ENCODE data around the gene C1orf52.
A peak's percentile ranks its signal among the peaks of the same experiment; 100 is the strongest.

The C1orf52 gene

DNA sequence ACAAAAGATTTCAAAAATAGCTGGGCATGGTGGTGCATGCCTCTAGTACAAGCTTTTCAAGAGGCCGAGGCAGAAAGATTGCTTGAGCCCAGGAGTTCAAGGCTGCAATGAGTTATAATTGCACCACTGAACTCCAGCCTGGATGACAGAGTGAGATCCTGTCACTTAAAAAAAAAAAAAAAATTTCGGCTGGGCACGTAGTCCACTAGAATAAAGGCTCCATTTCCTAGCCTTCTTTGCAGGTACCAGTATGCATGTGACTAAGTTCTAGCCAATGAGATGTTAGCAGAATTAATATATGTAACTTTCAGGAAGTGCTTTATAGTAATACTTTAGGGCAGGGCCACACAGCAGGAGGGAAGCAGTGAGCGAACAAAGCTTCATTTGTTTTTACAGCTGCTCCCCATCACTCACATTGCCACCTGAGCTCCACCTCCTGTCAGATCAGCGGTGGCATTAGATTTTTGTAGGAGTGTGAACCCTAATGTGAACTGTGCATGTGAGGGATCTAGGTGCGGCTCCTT is 29.8 kb downstream of the C1orf52 start:
- H3K27ac Mint-ChIP-seq, result no peak overlapping the region
- no peaks in the 10 kb centered on the region for H3K4me1 Mint-ChIP-seq (ENCODE audit: low read depth)
- no peaks in the 10 kb centered on the region for H3K9me3 Mint-ChIP-seq
- H3K36me3 Mint-ChIP-seq (ENCODE audit: low read depth), result no peaks in the 10 kb centered on the region
- no peak overlapping the region for H3K4me3 Mint-ChIP-seq
- H3K27me3 Mint-ChIP-seq, result no peaks in the 10 kb centered on the region

DNA sequence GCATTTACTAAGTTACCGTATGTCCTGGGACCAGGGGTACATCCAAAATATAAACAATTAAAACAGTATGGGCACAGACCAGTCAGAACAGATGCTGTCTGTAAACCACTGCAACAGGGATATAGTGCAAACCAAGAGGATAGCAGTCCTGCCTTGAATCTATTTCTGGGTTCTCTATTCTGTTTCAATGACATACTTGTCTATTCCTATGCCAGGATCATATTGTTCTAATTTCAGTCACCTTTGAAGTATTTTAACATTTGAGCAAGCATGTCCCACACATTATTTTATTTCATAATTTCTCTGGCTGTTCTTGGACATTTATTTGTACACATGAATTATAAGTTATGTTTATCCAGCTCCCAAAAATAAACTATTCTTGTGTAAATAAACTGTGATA is 30.5 kb downstream of the C1orf52 start:
- no peaks in the 10 kb centered on the region for H3K9me3 Mint-ChIP-seq
- H3K27ac Mint-ChIP-seq, result no peak overlapping the region
- no peaks in the 10 kb centered on the region for H3K36me3 Mint-ChIP-seq (ENCODE audit: low read depth)
- no peaks in the 10 kb centered on the region for H3K27me3 Mint-ChIP-seq
- H3K4me3 Mint-ChIP-seq, result no peak overlapping the region
- H3K4me1 Mint-ChIP-seq (ENCODE audit: low read depth), result no peaks in the 10 kb centered on the region

DNA sequence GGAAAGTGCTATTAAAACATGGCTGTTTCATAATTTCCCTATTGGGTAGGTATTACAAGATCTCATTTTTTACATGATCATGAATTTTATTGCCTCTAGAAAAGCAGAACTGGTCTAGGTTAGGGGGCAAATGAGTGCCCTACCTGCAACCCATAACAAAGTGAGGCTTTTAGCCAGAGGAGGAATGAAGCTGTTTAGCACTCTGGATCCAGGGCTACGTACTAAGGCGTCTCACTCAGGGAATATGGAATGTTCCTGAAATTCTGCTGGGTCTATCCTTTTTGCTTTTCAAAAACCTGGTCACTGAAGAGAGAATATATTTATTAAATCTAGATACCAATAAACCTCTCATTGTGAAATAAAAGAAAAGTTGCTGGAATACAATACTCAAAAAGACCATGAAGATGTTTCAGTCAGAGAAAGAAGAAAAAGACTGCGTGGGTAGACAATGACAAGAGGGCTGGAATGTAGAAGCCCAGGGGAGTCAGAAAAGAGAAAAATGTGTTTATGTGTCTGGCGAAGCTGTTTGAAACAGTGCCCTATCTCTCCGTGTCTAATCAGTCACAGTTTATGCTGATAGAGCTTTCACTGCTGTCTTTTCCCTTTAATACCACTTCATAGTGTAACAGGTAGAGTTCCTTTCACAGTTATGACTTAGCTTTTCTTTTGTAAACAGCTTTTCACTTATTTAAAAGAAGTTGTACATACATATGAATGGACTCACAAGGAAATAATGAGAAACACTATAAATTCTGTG is 33.7 kb downstream of the C1orf52 start:
- Mint-ChIP-seq H3K9me3 (no peaks in the 10 kb centered on the region), H3K4me1 (ENCODE audit: low read depth) (no peaks in the 10 kb centered on the region), H3K27ac (no peak overlapping the region)

DNA sequence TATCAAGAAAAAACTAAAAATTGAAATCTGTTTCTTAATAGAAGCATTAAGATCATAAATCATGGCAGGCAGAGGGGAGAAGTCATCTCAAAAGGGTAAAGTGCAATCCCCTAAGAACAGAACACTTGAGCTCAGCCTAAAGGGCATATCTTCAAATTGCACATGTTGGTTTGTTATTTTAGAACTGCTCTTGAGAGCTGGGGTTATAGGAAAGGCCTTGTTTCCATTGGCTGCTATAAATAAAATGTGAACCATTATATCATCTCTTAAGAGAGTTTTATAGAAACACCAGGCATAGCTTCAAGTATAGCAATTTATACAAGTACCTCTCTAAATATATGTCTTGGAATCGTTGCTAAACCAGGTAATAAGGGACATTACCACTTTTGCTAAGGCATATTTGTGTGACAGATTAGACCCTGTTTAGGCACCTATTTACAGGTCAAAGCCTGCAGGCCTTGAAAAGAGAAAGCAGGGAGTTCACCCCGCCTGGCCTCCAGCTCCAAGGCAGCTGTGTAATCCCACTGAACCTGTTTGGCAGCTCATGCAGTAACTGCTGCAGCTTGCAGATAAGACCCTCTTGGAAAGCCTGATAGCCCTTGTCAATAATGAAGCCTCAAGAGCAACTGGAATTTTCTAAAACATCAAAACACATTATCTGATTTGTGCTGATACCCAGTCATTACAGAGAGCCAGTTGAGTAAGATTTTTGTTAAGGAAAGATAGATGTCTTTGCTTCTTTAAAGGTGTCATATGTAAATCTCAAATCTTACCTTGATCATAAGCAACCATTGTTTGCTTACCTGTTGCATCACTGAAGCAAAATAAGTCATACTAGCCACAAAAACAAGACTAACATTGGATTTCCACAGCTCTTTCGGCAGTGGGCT is 34.5 kb downstream of the C1orf52 start:
- Mint-ChIP-seq H3K27ac (no peak overlapping the region), H3K4me1 (ENCODE audit: low read depth) (no peaks in the 10 kb centered on the region), H3K36me3 (ENCODE audit: low read depth) (no peaks in the 10 kb centered on the region), H3K9me3 (no peaks in the 10 kb centered on the region), H3K27me3 (no peaks in the 10 kb centered on the region), H3K4me3 (no peak overlapping the region)

More for the DNA sequence above, 33.7 kb downstream of the C1orf52 start:
- Mint-ChIP-seq H3K36me3 (ENCODE audit: low read depth) (no peaks in the 10 kb centered on the region), H3K4me3 (no peak overlapping the region), H3K27me3 (no peaks in the 10 kb centered on the region)

DNA sequence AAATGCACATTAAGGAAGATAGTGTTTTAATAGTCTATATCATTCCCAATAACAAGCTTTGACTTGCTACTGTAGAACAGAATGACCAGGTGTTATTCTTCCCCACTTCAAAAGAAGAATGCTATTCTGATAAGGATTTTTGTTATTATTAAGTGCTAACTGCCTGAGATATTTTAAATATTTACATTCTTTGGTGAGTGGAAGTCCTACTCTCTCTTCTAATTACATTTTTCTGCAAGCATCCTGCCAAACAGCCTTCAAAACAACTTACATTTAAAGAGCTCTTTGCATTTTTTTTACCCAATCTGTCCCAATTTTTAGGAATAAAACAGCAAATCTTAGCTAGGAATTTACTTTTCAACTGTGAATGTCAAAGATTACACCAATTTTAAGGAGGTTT is 35.2 kb downstream of the C1orf52 start:
- H3K4me3 Mint-ChIP-seq, result no peak overlapping the region
- H3K4me1 Mint-ChIP-seq (ENCODE audit: low read depth), result no peaks in the 10 kb centered on the region
- H3K36me3 Mint-ChIP-seq (ENCODE audit: low read depth), result no peaks in the 10 kb centered on the region
- no peak overlapping the region for H3K27ac Mint-ChIP-seq
- no peaks in the 10 kb centered on the region for H3K27me3 Mint-ChIP-seq
- H3K9me3 Mint-ChIP-seq, result no peaks in the 10 kb centered on the region

DNA sequence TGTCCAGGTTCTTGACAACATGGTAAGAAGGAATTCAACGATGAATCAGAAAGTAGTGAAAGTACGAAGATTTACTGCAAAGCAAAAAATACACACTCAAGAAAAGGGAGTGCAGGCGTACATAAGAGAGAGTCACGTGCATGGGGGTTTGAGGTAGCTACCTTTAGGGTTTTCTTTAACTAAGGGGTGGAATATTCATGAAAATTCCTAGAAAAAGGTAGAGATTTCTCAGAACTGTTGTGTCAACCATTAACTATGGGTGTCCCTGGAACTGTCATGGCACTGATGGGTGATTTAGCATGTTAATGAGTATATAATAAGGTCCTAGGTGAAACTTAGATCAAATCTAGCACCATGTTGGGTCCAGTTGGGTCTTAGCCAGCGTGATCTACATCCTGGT is 36.1 kb downstream of the C1orf52 start:
- Mint-ChIP-seq H3K27me3 (no peaks in the 10 kb centered on the region), H3K27ac (no peak overlapping the region), H3K4me3 (no peak overlapping the region), H3K9me3 (no peaks in the 10 kb centered on the region), H3K4me1 (ENCODE audit: low read depth) (no peaks in the 10 kb centered on the region), H3K36me3 (ENCODE audit: low read depth) (no peaks in the 10 kb centered on the region)

DNA sequence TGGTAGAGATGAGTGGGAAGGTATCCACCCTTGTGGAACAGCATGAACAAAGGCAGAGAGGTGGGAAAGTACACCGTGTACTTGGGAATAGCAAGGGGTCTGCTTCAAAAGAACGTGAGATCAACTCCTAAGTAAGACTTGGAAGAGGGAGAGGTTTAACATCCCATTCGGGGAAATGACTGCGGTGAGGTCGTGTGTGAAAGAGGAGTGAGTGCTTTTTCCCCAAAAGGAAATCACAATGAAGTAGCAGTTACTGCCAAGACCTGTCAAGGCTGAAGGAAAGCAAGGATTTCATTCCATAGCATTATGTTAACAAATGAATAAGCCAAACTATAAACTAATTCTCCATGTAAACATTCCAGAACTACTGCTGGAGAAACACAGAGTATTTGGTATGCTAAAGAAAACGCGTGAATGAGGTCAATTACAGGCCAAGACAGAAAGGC is 38.7 kb downstream of the C1orf52 start:
- no peak overlapping the region for H3K4me3 Mint-ChIP-seq
- no peaks in the 10 kb centered on the region for H3K36me3 Mint-ChIP-seq (ENCODE audit: low read depth)
- peaks cover 1% of the 10 kb centered on the region for H3K27me3 Mint-ChIP-seq
- no peaks in the 10 kb centered on the region for H3K9me3 Mint-ChIP-seq
- no peak overlapping the region for H3K27ac Mint-ChIP-seq
- H3K4me1 Mint-ChIP-seq (ENCODE audit: low read depth), result no peaks in the 10 kb centered on the region

DNA sequence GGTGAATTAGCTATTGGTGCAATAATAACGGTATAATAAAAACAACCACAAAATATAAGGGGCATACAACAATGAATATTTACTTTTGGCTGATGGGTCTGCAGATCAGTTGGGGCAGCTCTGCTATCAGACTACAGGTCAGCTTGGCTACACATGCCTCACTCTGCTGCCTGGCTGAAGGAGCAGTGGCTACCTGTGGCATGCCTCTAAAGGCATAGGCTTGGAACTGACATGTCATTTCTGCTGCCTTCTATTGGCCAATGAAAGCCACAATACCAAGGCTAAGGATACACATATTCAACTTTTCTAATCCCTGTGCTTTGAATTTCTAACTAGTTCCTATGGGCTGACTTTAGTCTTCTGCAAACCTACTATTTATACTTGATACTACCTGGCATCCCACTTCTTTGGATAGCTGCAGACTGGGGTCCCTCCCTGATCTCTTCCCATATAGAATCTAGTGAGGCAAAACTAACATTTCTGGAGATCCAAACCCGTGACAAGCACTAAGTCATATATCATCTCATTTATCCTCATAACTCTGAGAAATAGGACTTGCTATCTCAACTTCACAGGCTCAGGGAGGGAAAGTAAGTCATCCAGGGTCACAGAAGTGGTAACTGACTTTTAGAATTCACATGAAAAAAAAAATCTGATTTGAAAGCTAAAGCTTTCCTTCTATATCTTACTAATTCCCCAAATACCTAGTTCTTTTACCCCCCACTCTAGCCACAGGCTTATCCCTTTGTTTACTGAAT is 39.4 kb downstream of the C1orf52 start:
- Mint-ChIP-seq H3K4me1 (ENCODE audit: low read depth) (no peaks in the 10 kb centered on the region), H3K9me3 (no peaks in the 10 kb centered on the region), H3K36me3 (ENCODE audit: low read depth) (no peaks in the 10 kb centered on the region), H3K4me3 (no peak overlapping the region), H3K27ac (no peak overlapping the region), H3K27me3 (peaks cover 6% of the 10 kb centered on the region)

DNA sequence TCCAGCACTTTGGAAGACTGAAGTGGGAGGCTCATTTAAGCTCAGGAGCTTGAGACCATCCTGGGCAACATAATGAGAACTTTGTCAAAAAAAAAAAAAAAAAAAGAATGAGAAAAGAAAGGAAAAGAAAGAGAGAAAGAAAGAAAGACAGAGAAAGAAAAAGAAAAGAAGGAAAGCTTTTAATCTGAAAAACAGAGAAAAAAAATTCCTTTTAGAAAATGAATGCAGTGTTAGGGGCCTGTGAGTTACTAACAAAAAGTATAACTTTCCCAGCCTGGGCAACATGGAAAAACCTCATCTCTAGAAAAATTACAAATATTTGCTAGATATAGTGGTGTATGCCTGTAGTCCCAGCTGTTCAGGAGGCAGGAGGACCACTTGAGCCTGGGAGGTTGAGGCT is 42.8 kb downstream of the C1orf52 start:
- Mint-ChIP-seq H3K9me3 (no peaks in the 10 kb centered on the region), H3K36me3 (ENCODE audit: low read depth) (no peaks in the 10 kb centered on the region), H3K4me3 (no peak overlapping the region), H3K4me1 (ENCODE audit: low read depth) (no peaks in the 10 kb centered on the region), H3K27ac (no peak overlapping the region), H3K27me3 (peaks cover 16% of the 10 kb centered on the region)

DNA sequence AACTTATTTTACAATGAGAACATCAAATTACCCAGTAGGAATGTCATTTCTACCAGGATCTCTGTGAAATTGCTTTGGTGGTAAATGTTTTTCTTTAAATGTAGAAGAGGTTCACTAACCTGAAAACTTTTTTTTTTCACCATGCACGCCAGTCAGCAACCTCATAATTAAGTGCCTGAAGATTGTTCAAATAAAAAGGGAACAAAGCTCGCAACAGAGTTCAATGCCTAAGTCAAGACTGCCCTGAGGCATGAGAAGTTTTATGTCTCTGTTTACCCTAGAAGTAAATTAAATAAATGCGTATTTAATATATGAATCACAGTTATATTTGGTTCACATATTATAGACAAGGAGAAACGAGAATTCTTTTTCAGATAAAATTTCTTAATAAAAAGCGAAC is 44.8 kb downstream of the C1orf52 start:
- H3K9me3 Mint-ChIP-seq, result no peaks in the 10 kb centered on the region
- no peak overlapping the region for H3K27ac Mint-ChIP-seq
- no peak overlapping the region for H3K4me3 Mint-ChIP-seq
- no peaks in the 10 kb centered on the region for H3K36me3 Mint-ChIP-seq (ENCODE audit: low read depth)
- H3K27me3 Mint-ChIP-seq, result peaks cover 16% of the 10 kb centered on the region
- H3K4me1 Mint-ChIP-seq (ENCODE audit: low read depth), result no peaks in the 10 kb centered on the region

DNA sequence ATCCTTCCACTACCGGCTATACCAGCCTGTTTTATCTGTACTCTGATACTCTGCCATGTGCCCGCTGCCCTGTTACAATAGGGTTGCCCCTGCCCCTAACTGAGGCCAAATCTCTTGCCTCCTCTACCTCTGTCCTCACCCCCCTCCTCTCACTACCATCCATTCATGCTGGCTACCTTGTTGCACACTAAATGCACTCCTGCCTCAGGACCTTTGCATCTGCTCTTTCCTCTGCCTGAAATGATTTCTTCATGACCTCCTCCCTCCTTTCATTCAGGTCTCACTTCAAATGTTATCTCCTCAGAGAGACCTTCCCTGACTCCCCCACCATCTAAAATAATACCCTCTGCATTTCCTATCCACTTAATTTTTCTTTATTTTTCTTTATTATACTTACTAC is 51.0 kb downstream of the C1orf52 start:
- H3K27ac Mint-ChIP-seq, result no peak overlapping the region
- H3K9me3 Mint-ChIP-seq, result no peaks in the 10 kb centered on the region
- no peak overlapping the region for H3K4me3 Mint-ChIP-seq
- peaks cover 24% of the 10 kb centered on the region for H3K27me3 Mint-ChIP-seq
- no peaks in the 10 kb centered on the region for H3K4me1 Mint-ChIP-seq (ENCODE audit: low read depth)
- no peaks in the 10 kb centered on the region for H3K36me3 Mint-ChIP-seq (ENCODE audit: low read depth)

DNA sequence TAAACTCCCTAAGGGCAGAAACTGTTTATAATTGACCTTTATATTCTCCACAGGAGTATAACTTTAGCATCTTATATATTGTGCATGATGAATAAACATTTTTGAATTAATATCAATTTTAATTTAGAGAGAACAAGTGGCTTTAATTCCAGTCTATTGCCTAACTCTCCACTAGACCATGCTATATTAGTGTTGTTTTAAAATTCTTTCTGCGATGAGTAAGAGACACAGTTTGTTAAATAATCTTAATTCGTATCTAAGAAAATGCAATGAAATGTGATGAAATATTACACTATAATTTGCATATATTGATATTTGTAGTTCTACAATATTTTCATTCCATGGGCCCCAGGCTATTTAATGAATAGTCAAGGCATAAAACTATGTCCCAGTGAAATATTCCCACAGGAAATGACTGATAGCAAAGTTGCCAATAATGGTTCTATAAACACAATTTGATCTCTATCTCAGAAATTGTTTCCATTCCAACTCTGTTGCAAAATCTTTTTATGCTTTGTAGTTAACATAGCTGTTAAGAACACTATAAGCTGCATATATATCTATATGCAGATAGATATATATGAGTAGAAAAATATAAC is 55.8 kb downstream of the C1orf52 start:
- Mint-ChIP-seq H3K27me3 (peaks cover 30% of the 10 kb centered on the region), H3K4me3 (no peak overlapping the region), H3K4me1 (ENCODE audit: low read depth) (peaks cover 21% of the 10 kb centered on the region), H3K9me3 (no peaks in the 10 kb centered on the region), H3K27ac (no peak overlapping the region), H3K36me3 (ENCODE audit: low read depth) (no peaks in the 10 kb centered on the region)

DNA sequence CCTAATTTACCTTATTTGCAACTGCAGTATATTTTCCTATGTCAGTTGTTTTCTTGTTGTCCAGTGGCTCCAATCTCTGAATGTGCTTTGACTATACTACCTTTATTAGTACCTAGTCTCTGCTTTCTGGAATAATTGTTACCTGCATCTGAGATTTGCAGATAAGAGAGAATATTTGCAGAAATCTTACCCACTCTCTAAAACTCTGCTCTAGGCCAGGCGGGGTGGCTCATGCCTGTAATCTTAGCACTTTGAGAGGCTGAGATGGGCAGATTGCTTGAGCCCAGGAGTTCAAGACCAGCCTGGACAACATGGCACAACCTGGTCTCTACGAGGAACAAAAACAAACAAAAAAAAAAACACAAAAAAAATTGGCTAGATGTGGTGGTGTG is 56.6 kb downstream of the C1orf52 start:
- H3K9me3 Mint-ChIP-seq, result no peaks in the 10 kb centered on the region
- H3K27ac Mint-ChIP-seq, result no peak overlapping the region
- no peak overlapping the region for H3K4me3 Mint-ChIP-seq
- peaks cover 3% of the 10 kb centered on the region for H3K36me3 Mint-ChIP-seq (ENCODE audit: low read depth)
- peaks cover 25% of the 10 kb centered on the region for H3K4me1 Mint-ChIP-seq (ENCODE audit: low read depth)
- H3K27me3 Mint-ChIP-seq, result peaks cover 25% of the 10 kb centered on the region

DNA sequence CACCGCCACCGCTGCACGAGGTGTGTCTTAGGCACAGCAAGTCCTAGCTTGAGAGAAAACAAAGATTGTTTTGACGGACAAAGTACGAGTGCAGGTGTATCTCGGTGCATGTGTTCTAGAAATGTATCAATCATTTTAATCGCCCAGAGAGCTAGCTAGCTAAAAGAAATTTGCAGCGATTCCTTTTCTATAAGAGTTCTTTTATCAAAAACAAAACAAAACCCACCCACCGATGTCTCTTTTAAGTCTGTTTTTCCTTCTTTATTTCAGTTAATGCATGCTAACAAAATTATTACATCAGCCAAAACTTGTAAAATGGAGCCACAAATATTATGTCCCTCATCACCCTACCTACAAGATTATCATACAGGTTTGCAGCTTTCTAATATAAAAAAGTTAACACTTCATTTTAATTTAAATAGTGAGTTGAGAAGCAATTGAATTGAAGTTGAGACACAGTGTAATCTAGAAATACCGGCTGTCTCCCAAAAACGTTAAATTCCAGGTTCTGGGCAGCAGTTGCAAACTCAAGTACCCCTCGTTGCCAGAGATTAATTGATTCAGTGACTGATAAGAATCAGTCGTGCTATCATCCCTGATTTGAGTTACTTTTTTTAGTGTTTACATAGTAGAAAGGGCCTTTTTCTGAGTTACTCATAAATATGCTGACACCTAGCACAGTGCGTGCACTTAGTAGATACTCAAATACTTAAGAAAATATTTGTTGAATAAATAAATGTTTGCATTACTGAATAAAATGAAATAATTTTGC is 57.2 kb downstream of the C1orf52 start:
- Mint-ChIP-seq H3K27me3 (peaks cover 20% of the 10 kb centered on the region), H3K9me3 (no peaks in the 10 kb centered on the region)

More for the DNA sequence above, 57.2 kb downstream of the C1orf52 start:
- Mint-ChIP-seq H3K36me3 (ENCODE audit: low read depth) (peaks cover 4% of the 10 kb centered on the region), H3K4me1 (ENCODE audit: low read depth) (peaks cover 28% of the 10 kb centered on the region), H3K27ac (peak overlapping the region; percentile 94), H3K4me3 (peak overlapping the region; percentile 91)

Data from stimulated activated naive CD8-positive, alpha-beta T cell treated with anti-CD3 and anti-CD28 coated beads, Interleukin-15, Interleukin-2, amounts not matched to agents 100 ng/mL and 50 ng/mL, for 24 hours (primary cell).